Pancreas (tissue), 10 donors: ENCODE results near the gene ACAT1. TPM values are rescaled to one million over a fixed set of nuclear protein-coding genes. Genes with fewer than 3 reads are reported as not detected.
"Not testable (repeated sequence)": the region's sequence is repeated elsewhere in the genome, so short reads cannot be mapped to it uniquely, and the experiment has no call there.

Experiments
- ATAC-seq, 4 donors: fragments of 200-7000 bp; cut with Tn5 transposase; one replicate each; pipeline versions ENCODE4 v1.8.0 to v1.9.1; 2020; ENCODE audit warnings: mild to moderate bottlenecking in 4 of 4, moderate library complexity in 4 of 4
- DNase-seq, 6 donors: peaks; one replicate each; pipeline ENCODE4 v3.0.0-alpha.2; 2020
- FAIRE-seq: peaks from 2 replicates; lab custom pipeline; 2012; peaks lifted over from hg19 to GRCh38; lab: Jason Lieb, UNC
- H3K27ac ChIP-seq, 4 donors: fragments of 200-600 bp; sonication (generic); 1 replicate in 3 of 4; 2 replicates in 1 of 4; pipeline versions ENCODE4 v1.5.0 to v1.8.0; 2020
- H3K27me3 ChIP-seq, 4 donors: fragments of 200-600 bp; one replicate each; pipeline ENCODE4 v1.8.0; 2021
- H3K36me3 ChIP-seq, 3 donors: fragments of 200-600 bp; sonication (generic) in 1 of 3; one replicate each; pipeline versions ENCODE4 v1.5.0 to v1.8.0; 2020 to 2021
- H3K4me1 ChIP-seq, 3 donors: fragments of 200-600 bp; one replicate each; pipeline ENCODE4 v1.8.0; 2021
- H3K4me3 ChIP-seq, 4 donors: fragments of 200-600 bp; sonication (generic) in 2 of 4; one replicate each; pipeline versions ENCODE4 v1.5.0 to v1.8.0; 2020 to 2021
- H3K9me3 ChIP-seq, 4 donors: fragments of 200-600 bp; one replicate each; pipeline ENCODE4 v1.8.0; 2021
- WGBS, 2 donors: extraction: QIAGEN DNeasy Blood & Tissue Kit; methylation state at CpG; one replicate each; pipeline ENCODE4 v1.1.7; 2013; 5-methylcytosine and 5-hydroxymethylcytosine counted together
- intact Hi-C, 3 donors: fragments of 100-400 bp; cut with DNase I; formaldehyde crosslinking; loops; one replicate each; pipeline versions ENCODE4 v1.11.1 to v1.14.2; 2022
- polyA plus RNA-seq, 2 donors: library from polyadenylated mRNA; stranded (reverse); fragments of 200-250 nt; gene quantifications; one replicate each; pipeline ENCODE4 v1.2.3, GENCODE V29; 2013
- total RNA-seq, 6 donors: library from RNA; stranded (reverse); fragmentation: NEBNext Ultra II Directional in 4 of 6; extraction: Animal tissue kit (Norgen Biotek cat#: 25700) in 4 of 6; gene quantifications; one replicate each; pipeline versions ENCODE4 v1.2.1 to v1.2.4, GENCODE V29; 2021 to 2023
- TF ChIP-seq, protein P1 (sequence below), 4 donors: fragments of 200-600 bp; sonication (generic) in 3 of 4; IDR thresholded peaks; one replicate each; pipeline versions ENCODE4 v1.5.0 to v1.8.0; 2021; ENCODE audit warnings: antibody characterized with exemption in 4 of 4
- donor health status: healthy with polysubstance abuse.
- donor health status: DM: no; HTN: no; CAD: no; lungs with moderate emphysema.
- donor health status: DM: no; HTN: no; CAD: no.
- donor health status: control.
- donor health status: control.
- donor health status: Bipolar disorder and iron deficiency.
- donor health status: DM: yes; HTN: yes; CAD: no.
- donor health status: DM: no; HTN: no; CAD: no.
- donor health status: DM: no; HTN: no; CAD: no.
- donor health status: DM: yes; HTN: yes; CAD: no.

Gene ACAT1
- total and polyA plus RNA-seq, 8 donors = 41.4 to 64.4 (median 53.4) TPM

DNA sequence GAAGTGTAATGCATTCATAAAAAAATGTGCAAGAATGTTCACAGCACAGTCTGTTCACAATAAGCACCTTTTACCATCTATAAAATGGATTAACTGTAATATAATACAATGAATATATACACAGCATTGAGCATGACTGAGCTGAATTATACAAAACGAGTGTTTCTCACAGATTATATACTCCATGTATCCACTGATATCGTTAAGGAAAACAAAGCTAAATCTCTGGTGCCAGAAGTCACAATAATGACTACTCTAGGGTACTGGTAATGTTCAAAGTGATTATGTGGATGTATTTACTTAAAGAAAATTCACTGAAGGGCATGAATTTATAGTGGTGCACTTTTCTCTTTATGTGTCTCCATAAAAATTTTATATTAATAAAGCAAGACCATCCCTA lies 33.2 kb downstream of the ACAT1 start:
- WGBS, 2 donors = 31 to 32% methylated on average over 2 of the region's 2 CpGs
- intact Hi-C loops = no loop called here
- DNase-seq (no peak), FAIRE-seq (no peak), ATAC-seq (no peak)
- no peaks in the 10 kb centered on the region for H3K27me3 ChIP-seq
- H3K27ac ChIP-seq = no peak overlapping the region
- peaks cover 0 to 31% (median 11%) of the 10 kb centered on the region in 3 donors for H3K36me3 ChIP-seq
- no peaks in the 10 kb centered on the region for H3K9me3 ChIP-seq
- H3K4me1 ChIP-seq = peaks cover 0 to 6% (median 0%) of the 10 kb centered on the region in 3 donors
- H3K4me3 ChIP-seq = no peak overlapping the region
- TF ChIP-seq, protein P1, sequence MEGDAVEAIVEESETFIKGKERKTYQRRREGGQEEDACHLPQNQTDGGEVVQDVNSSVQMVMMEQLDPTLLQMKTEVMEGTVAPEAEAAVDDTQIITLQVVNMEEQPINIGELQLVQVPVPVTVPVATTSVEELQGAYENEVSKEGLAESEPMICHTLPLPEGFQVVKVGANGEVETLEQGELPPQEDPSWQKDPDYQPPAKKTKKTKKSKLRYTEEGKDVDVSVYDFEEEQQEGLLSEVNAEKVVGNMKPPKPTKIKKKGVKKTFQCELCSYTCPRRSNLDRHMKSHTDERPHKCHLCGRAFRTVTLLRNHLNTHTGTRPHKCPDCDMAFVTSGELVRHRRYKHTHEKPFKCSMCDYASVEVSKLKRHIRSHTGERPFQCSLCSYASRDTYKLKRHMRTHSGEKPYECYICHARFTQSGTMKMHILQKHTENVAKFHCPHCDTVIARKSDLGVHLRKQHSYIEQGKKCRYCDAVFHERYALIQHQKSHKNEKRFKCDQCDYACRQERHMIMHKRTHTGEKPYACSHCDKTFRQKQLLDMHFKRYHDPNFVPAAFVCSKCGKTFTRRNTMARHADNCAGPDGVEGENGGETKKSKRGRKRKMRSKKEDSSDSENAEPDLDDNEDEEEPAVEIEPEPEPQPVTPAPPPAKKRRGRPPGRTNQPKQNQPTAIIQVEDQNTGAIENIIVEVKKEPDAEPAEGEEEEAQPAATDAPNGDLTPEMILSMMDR (IDR thresholded peaks at IDR 0.05) = no peak

DNA sequence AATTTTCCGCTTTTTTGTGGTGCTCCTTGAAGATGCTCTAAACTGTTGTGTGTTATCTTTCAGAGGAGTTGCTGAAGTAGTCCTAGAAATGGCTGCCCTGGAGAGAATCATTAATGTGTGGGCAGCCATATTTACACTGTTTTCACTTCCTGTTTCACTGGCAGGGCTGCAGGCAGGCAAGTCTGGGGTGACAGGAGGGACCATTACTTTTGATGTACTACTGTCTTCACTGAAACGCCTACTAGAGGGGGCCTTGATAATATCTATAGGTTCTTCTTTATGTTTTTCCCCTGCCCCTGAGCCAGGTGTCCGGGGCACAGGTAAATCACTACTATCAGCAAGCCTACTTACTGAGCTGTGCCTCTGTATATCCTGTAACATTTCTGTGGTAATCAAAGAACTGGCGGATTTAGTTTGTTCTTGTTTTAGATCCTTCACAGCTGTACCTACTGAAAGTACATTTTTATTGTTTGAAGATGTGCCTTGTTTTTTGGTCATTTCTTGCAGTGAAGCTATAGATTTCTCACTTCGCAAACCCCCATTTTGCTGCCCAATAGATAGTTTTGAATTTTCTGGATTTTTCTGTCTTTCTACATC lies 39.7 kb downstream of the ACAT1 start:
- DNase-seq (no peak), FAIRE-seq (no peak), ATAC-seq (no peak)
- Histone ChIP-seq H3K4me3 (no peak overlapping the region), H3K4me1 (no peaks in the 10 kb centered on the region), H3K27ac (no peak overlapping the region), H3K27me3 (no peaks in the 10 kb centered on the region), H3K36me3 (peaks cover 0 to 37% (median 3%) of the 10 kb centered on the region in 3 donors), H3K9me3 (no peaks in the 10 kb centered on the region)
- TF ChIP-seq, protein P1 (IDR thresholded peaks at IDR 0.05) = no peak
- 91 to 92% methylated on average over 5 of the region's 5 CpGs for WGBS, 2 donors
- intact Hi-C loops = no loop called here

DNA sequence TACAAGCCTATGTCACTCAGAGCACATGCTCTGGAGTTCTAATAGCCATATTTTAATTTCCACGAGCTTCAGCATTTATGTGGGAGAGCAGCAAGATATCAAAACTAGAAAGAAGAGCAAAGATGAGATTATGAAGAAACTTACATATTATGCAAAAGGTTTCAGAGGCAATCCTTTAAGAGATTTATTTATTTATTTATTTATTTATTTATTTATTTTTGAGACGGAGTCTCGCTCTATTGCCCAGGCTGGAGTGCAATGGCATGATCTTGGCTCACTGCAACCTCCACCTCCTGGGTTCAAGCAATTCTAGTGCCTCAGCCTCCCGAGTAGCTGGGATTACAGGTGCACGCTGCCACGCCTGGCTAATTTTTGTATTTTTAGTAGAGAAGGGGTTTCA lies 41.5 kb downstream of the ACAT1 start:
- H3K9me3 ChIP-seq, FAIRE-seq, H3K4me1 ChIP-seq, intact Hi-C loops, H3K27ac ChIP-seq, ATAC-seq, DNase-seq, H3K27me3 ChIP-seq, H3K4me3 ChIP-seq: not testable (repeated sequence)
- H3K36me3 ChIP-seq = peaks cover 0 to 43% (median 3%) of the 10 kb centered on the region in 3 donors
- WGBS, 2 donors = 82 to 90% methylated on average over 6 of the region's 6 CpGs

DNA sequence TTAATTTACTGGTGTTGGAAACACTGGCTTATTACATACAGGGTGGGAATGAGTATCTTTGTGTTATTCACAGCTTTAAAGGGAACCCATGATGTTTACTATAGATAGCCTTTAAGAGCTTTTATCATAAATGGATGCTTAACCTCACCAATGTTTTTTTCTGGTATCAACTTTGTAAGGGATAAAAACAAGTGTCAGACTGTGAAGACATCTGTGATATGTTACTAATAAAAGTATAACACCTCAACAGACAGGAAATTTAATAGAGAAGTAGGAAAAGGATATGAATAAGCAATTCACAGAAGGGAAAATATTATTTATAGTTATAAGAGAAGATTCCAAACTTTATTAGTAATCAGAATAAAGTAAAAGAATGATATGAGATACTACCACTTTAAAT lies 46.3 kb downstream of the ACAT1 start:
- peaks cover 0 to 18% (median 11%) of the 10 kb centered on the region in 3 donors for H3K36me3 ChIP-seq
- TF ChIP-seq, protein P1 (IDR thresholded peaks at IDR 0.05) = no peak

DNA sequence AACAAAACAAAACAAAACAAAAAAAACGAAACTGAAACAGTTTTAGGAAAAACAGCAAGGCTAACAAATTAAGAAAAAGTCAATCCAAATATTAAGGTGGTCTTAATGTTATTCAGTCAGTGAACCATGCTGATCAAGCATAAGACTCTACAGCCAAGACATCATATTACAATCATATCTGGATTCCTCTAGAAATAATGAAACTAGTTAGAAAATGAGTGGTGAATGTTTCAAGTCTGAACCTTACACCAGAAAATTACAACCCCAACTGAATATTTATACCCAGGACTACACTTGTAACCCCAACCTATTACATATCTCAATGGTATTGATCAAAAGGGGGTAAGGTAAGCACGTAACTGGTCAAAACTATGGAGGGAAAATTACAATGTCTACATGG lies 48.8 kb downstream of the ACAT1 start:
- no peak for DNase-seq
- Histone ChIP-seq H3K27ac (no peak overlapping the region), H3K4me3 (no peak overlapping the region), H3K27me3 (no peaks in the 10 kb centered on the region), H3K36me3 (peaks cover 0 to 18% (median 13%) of the 10 kb centered on the region in 3 donors), H3K9me3 (no peaks in the 10 kb centered on the region), H3K4me1 (no peaks in the 10 kb centered on the region)
- TF ChIP-seq, protein P1 (IDR thresholded peaks at IDR 0.05) = no peak
- 68 to 75% methylated on average over 2 of the region's 2 CpGs for WGBS, 2 donors
- FAIRE-seq = no peak
- no peak for ATAC-seq
- intact Hi-C loops = no loop called here

More for the DNA sequence above, 46.3 kb downstream of the ACAT1 start:
- intact Hi-C loops = no loop called here
- DNase-seq (no peak), ATAC-seq (no peak), FAIRE-seq (no peak)
- H3K9me3 ChIP-seq = no peaks in the 10 kb centered on the region
- H3K4me3 ChIP-seq = no peak overlapping the region
- H3K27me3 ChIP-seq = no peaks in the 10 kb centered on the region
- H3K4me1 ChIP-seq = no peaks in the 10 kb centered on the region
- no peak overlapping the region for H3K27ac ChIP-seq
